ENCODE data around the gene WWTR1.

Gene WWTR1

GRCh38 chr3:149662240-149662887, 4.5 kb upstream of the WWTR1 start:
- Mint-ChIP-seq H3K36me3 (no peaks in the 10 kb centered on the region), H3K27ac (no peak overlapping the region), H3K9me3 (no peaks in the 10 kb centered on the region), H3K27me3 (peaks cover 22% of the 10 kb centered on the region), H3K4me1 (peaks cover 5% of the 10 kb centered on the region), H3K4me3 (no peak overlapping the region)

GRCh38 chr3:149660462-149660861, 2.6 kb upstream of the WWTR1 start:
- peaks cover 36% of the 10 kb centered on the region for H3K27me3 Mint-ChIP-seq
- H3K4me1 Mint-ChIP-seq: peaks cover 10% of the 10 kb centered on the region
- no peak overlapping the region for H3K27ac Mint-ChIP-seq
- H3K9me3 Mint-ChIP-seq: no peaks in the 10 kb centered on the region
- no peaks in the 10 kb centered on the region for H3K36me3 Mint-ChIP-seq
- H3K4me3 Mint-ChIP-seq: no peak overlapping the region

GRCh38 chr3:149658744-149659497, 1.1 kb upstream of the WWTR1 start:
- Mint-ChIP-seq H3K4me1 (peaks cover 10% of the 10 kb centered on the region), H3K27ac (no peak overlapping the region), H3K4me3 (peak overlapping the region; percentile 75), H3K36me3 (no peaks in the 10 kb centered on the region), H3K9me3 (no peaks in the 10 kb centered on the region), H3K27me3 (peaks cover 40% of the 10 kb centered on the region)

GRCh38 chr3:149657321-149657925, 402 bp downstream of the WWTR1 start:
- H3K36me3 Mint-ChIP-seq: no peaks in the 10 kb centered on the region
- no peaks in the 10 kb centered on the region for H3K9me3 Mint-ChIP-seq
- H3K4me1 Mint-ChIP-seq: peaks cover 10% of the 10 kb centered on the region
- peak overlapping the region; percentile 78 for H3K4me3 Mint-ChIP-seq
- H3K27ac Mint-ChIP-seq: no peak overlapping the region
- peaks cover 35% of the 10 kb centered on the region for H3K27me3 Mint-ChIP-seq

GRCh38 chr3:149655826-149656574, 1.8 kb downstream of the WWTR1 start:
- Mint-ChIP-seq H3K27me3 (peaks cover 37% of the 10 kb centered on the region), H3K9me3 (no peaks in the 10 kb centered on the region), H3K4me3 (no peak overlapping the region)

GRCh38 chr3:149654188-149654601, 3.6 kb downstream of the WWTR1 start:
- H3K36me3 Mint-ChIP-seq: no peaks in the 10 kb centered on the region
- H3K27me3 Mint-ChIP-seq: peaks cover 39% of the 10 kb centered on the region
- no peak overlapping the region for H3K4me3 Mint-ChIP-seq
- no peak overlapping the region for H3K27ac Mint-ChIP-seq
- no peaks in the 10 kb centered on the region for H3K9me3 Mint-ChIP-seq
- H3K4me1 Mint-ChIP-seq: peaks cover 10% of the 10 kb centered on the region

More at GRCh38 chr3:149655826-149656574, 1.8 kb downstream of the WWTR1 start:
- Mint-ChIP-seq H3K27ac (no peak overlapping the region), H3K4me1 (peaks cover 10% of the 10 kb centered on the region), H3K36me3 (no peaks in the 10 kb centered on the region)

- Mint-ChIP-seq H3K36me3 (no peaks in the 10 kb centered on the region), H3K4me3 (no peak overlapping the region), H3K27me3 (peaks cover 39% of the 10 kb centered on the region), H3K4me1 (peaks cover 8% of the 10 kb centered on the region), H3K9me3 (no peaks in the 10 kb centered on the region), H3K27ac (no peak overlapping the region)
Measured at GRCh38 chr3:149653564-149653963, 4.3 kb downstream of the WWTR1 start.

- H3K27ac Mint-ChIP-seq: no peak overlapping the region
- H3K9me3 Mint-ChIP-seq: no peaks in the 10 kb centered on the region
- H3K4me3 Mint-ChIP-seq: no peak overlapping the region
- no peaks in the 10 kb centered on the region for H3K36me3 Mint-ChIP-seq
- H3K27me3 Mint-ChIP-seq: peaks cover 40% of the 10 kb centered on the region
- peaks cover 6% of the 10 kb centered on the region for H3K4me1 Mint-ChIP-seq
Measured at GRCh38 chr3:149653136-149653535, 4.7 kb downstream of the WWTR1 start.

- H3K9me3 Mint-ChIP-seq: no peaks in the 10 kb centered on the region
- no peaks in the 10 kb centered on the region for H3K4me1 Mint-ChIP-seq
- H3K4me3 Mint-ChIP-seq: no peak overlapping the region
Measured at GRCh38 chr3:149650828-149651227, 7.0 kb downstream of the WWTR1 start.

GRCh38 chr3:149648525-149648924, 9.3 kb downstream of the WWTR1 start:
- Mint-ChIP-seq H3K27ac (no peak overlapping the region), H3K36me3 (no peaks in the 10 kb centered on the region), H3K9me3 (no peaks in the 10 kb centered on the region), H3K4me3 (no peak overlapping the region), H3K27me3 (peaks cover 21% of the 10 kb centered on the region), H3K4me1 (no peaks in the 10 kb centered on the region)

More at GRCh38 chr3:149650828-149651227, 7.0 kb downstream of the WWTR1 start:
- Mint-ChIP-seq H3K27me3 (peaks cover 30% of the 10 kb centered on the region), H3K36me3 (no peaks in the 10 kb centered on the region), H3K27ac (no peak overlapping the region)

GRCh38 chr3:149647812-149648211, 10.0 kb downstream of the WWTR1 start:
- H3K36me3 Mint-ChIP-seq: no peaks in the 10 kb centered on the region

GRCh38 chr3:149647285-149647684, 10.5 kb downstream of the WWTR1 start:
- Mint-ChIP-seq H3K36me3 (no peaks in the 10 kb centered on the region), H3K4me1 (no peaks in the 10 kb centered on the region), H3K27ac (no peak overlapping the region), H3K4me3 (no peak overlapping the region), H3K27me3 (peaks cover 19% of the 10 kb centered on the region), H3K9me3 (no peaks in the 10 kb centered on the region)

More at GRCh38 chr3:149647812-149648211, 10.0 kb downstream of the WWTR1 start:
- H3K27ac Mint-ChIP-seq: no peak overlapping the region
- no peaks in the 10 kb centered on the region for H3K9me3 Mint-ChIP-seq
- H3K27me3 Mint-ChIP-seq: peaks cover 19% of the 10 kb centered on the region
- H3K4me1 Mint-ChIP-seq: no peaks in the 10 kb centered on the region
- H3K4me3 Mint-ChIP-seq: no peak overlapping the region

- peaks cover 16% of the 10 kb centered on the region for H3K27me3 Mint-ChIP-seq
- H3K4me1 Mint-ChIP-seq: no peaks in the 10 kb centered on the region
- H3K4me3 Mint-ChIP-seq: no peak overlapping the region
- no peaks in the 10 kb centered on the region for H3K9me3 Mint-ChIP-seq
- H3K27ac Mint-ChIP-seq: no peak overlapping the region
- no peaks in the 10 kb centered on the region for H3K36me3 Mint-ChIP-seq
Measured at GRCh38 chr3:149646181-149646766, 11.6 kb downstream of the WWTR1 start.

- Mint-ChIP-seq H3K9me3 (no peaks in the 10 kb centered on the region), H3K27ac (no peak overlapping the region), H3K27me3 (peaks cover 6% of the 10 kb centered on the region), H3K4me1 (no peaks in the 10 kb centered on the region), H3K36me3 (no peaks in the 10 kb centered on the region), H3K4me3 (no peak overlapping the region)
Measured at GRCh38 chr3:149643963-149644362, 13.9 kb downstream of the WWTR1 start.

- Mint-ChIP-seq H3K4me1 (no peaks in the 10 kb centered on the region), H3K27ac (no peak overlapping the region), H3K27me3 (peaks cover 6% of the 10 kb centered on the region), H3K4me3 (no peak overlapping the region), H3K36me3 (no peaks in the 10 kb centered on the region), H3K9me3 (no peaks in the 10 kb centered on the region)
Measured at GRCh38 chr3:149643482-149643798, 14.4 kb downstream of the WWTR1 start.
